Hepatocyte (in vitro differentiated cells): ENCODE results near the gene SLC39A12. TPM values are rescaled to one million over a fixed set of nuclear protein-coding genes. Genes with fewer than 3 reads are reported as not detected.

Source experiments
- DNase-seq: peaks from one replicate; pipeline ENCODE4 v3.0.0-alpha.2; 2016; ENCODE audit warnings: low spot score
- H2AFZ ChIP-seq: fragments of 200-600 bp; sonication (generic); 2 replicates; pipeline ENCODE4 v1.6.0; 2016; ENCODE audit warnings: antibody characterized with exemption, mild to moderate bottlenecking
- H3K27ac ChIP-seq: fragments of 200-600 bp; sonication (generic); 2 replicates; pipeline ENCODE4 v1.5.1; 2016; ENCODE audit warnings: mild to moderate bottlenecking
- H3K27me3 ChIP-seq: fragments of 200-600 bp; sonication (generic); 2 replicates; pipeline ENCODE4 v1.6.1; 2016
- H3K36me3 ChIP-seq: fragments of 200-600 bp; sonication (generic); replicated peaks from 2 replicates; pipeline ENCODE4 v1.5.1; 2016; ENCODE audit warnings: low read depth; ENCODE audit not compliant: insufficient read depth
- H3K4me1 ChIP-seq: fragments of 200-600 bp; sonication (generic); 2 replicates; pipeline ENCODE4 v1.5.1; 2016; ENCODE audit warnings: mild to moderate bottlenecking, moderate library complexity; ENCODE audit not compliant: insufficient read depth
- H3K4me2 ChIP-seq: fragments of 200-600 bp; sonication (generic); 2 replicates; pipeline ENCODE4 v1.6.0; 2016
- H3K4me3 ChIP-seq: fragments of 200-600 bp; sonication (generic); 2 replicates; pipeline ENCODE4 v1.5.1; 2016; ENCODE audit warnings: mild to moderate bottlenecking
- H3K79me2 ChIP-seq: fragments of 200-600 bp; sonication (generic); 2 replicates; pipeline ENCODE4 v1.6.0; 2017; ENCODE audit warnings: mild to moderate bottlenecking
- H3K9me2 ChIP-seq: fragments of 200-600 bp; sonication (generic); replicated peaks from 2 replicates; pipeline ENCODE4 v1.6.0; 2017; ENCODE audit warnings: mild to moderate bottlenecking; ENCODE audit not compliant: insufficient read depth
- H3K9me3 ChIP-seq: fragments of 200-600 bp; sonication (generic); 2 replicates; pipeline ENCODE4 v1.5.1; 2016; ENCODE audit warnings: low read depth, mild to moderate bottlenecking
- H4K20me1 ChIP-seq: fragments of 200-600 bp; sonication (generic); 2 replicates; pipeline ENCODE4 v1.6.0; 2016; ENCODE audit warnings: mild to moderate bottlenecking; ENCODE audit not compliant: insufficient read depth, poor library complexity, severe bottlenecking
- CTCF ChIP-seq: fragments of 200-600 bp; sonication (generic); IDR thresholded peaks from 2 replicates; pipeline ENCODE4 v1.5.1; 2016; ENCODE audit warnings: antibody characterized with exemption, mild to moderate bottlenecking; ENCODE audit not compliant: poor library complexity
- EZH2 ChIP-seq: fragments of 200-600 bp; sonication (generic); IDR thresholded peaks from 2 replicates; pipeline ENCODE4 v1.6.1; 2016; ENCODE audit warnings: antibody characterized with exemption, mild to moderate bottlenecking, borderline replicate concordance
- EZH2phosphoT487 ChIP-seq: fragments of 200-600 bp; sonication (generic); IDR thresholded peaks from one replicate; pipeline ENCODE4 v1.6.1; 2018; ENCODE audit warnings: antibody characterized with exemption, mild to moderate bottlenecking, low read depth, moderate library complexity; ENCODE audit not compliant: unreplicated experiment, severe bottlenecking
- WGBS: methylation state at CpG from one replicate; pipeline ENCODE4 v1.1.6; 2016; ENCODE audit warnings: low lambda C conversion rate; ENCODE audit errors: missing lambda C conversion rate; 5-methylcytosine and 5-hydroxymethylcytosine counted together
- polyA plus RNA-seq: library from polyadenylated mRNA; unstranded; fragments of >200 nt; fragmentation: Nextera tagmentation; extraction: Ambion mirVana; gene quantifications from 2 replicates; pipeline ENCODE4 v1.2.1, GENCODE V29; 2016
- total RNA-seq: library from RNA; depleted of rRNA; stranded (reverse); fragments of >200 nt; gene quantifications from 2 replicates; pipeline ENCODE4 v1.2.3, GENCODE V29; 2014

The SLC39A12 gene
- total and polyA plus RNA-seq, 2 experiments from 2014 or later, result not detected

GRCh38 chr10:18075881-18076280, 124.2 kb downstream of the SLC39A12 start:
- no peak overlapping the region for H3K4me3 ChIP-seq
- no peaks in the 10 kb centered on the region for H4K20me1 ChIP-seq
- 81% methylated on average over 3 of the region's 3 CpGs for WGBS
- no peak overlapping the region for H2AFZ ChIP-seq
- DNase-seq, result no peak
- H3K79me2 ChIP-seq, result no peaks in the 10 kb centered on the region
- TF ChIP-seq EZH2phosphoT487 (no peak), CTCF (no peak), EZH2 (no peak)
- H3K4me1 ChIP-seq, result no peaks in the 10 kb centered on the region
- peaks cover 8% of the 10 kb centered on the region for H3K27me3 ChIP-seq
- no peak overlapping the region for H3K27ac ChIP-seq
- no peaks in the 10 kb centered on the region for H3K9me3 ChIP-seq
- no peak overlapping the region for H3K4me2 ChIP-seq
- H3K9me2 ChIP-seq, result no peaks in the 10 kb centered on the region
- no peaks in the 10 kb centered on the region for H3K36me3 ChIP-seq

GRCh38 chr10:18079665-18080295, 128.1 kb downstream of the SLC39A12 start:
- Histone ChIP-seq H3K4me1 (no peaks in the 10 kb centered on the region), H3K4me3 (no peak overlapping the region), H3K27me3 (peaks cover 22% of the 10 kb centered on the region), H3K9me3 (no peaks in the 10 kb centered on the region), H3K9me2 (no peaks in the 10 kb centered on the region), H3K36me3 (no peaks in the 10 kb centered on the region), H3K4me2 (no peak overlapping the region), H4K20me1 (no peaks in the 10 kb centered on the region), H2AFZ (no peak overlapping the region), H3K27ac (no peak overlapping the region), H3K79me2 (no peaks in the 10 kb centered on the region)
- TF ChIP-seq EZH2 (no peak), EZH2phosphoT487 (no peak), CTCF (no peak)
- 50% methylated on average over 1 of the region's 1 CpG for WGBS
- no peak for DNase-seq

- no peak overlapping the region for H3K27ac ChIP-seq
- no peak overlapping the region for H3K4me3 ChIP-seq
- TF ChIP-seq EZH2phosphoT487, result no peak
- no peak for TF ChIP-seq EZH2
- no peak for TF ChIP-seq CTCF
- no peak for DNase-seq
- H3K9me3 ChIP-seq, result no peaks in the 10 kb centered on the region
- H3K4me1 ChIP-seq, result no peaks in the 10 kb centered on the region
- no peaks in the 10 kb centered on the region for H3K79me2 ChIP-seq
- 84% methylated on average over 8 of the region's 8 CpGs for WGBS
- no peak overlapping the region for H2AFZ ChIP-seq
- no peaks in the 10 kb centered on the region for H3K9me2 ChIP-seq
- H3K27me3 ChIP-seq, result peaks cover 16% of the 10 kb centered on the region
- no peaks in the 10 kb centered on the region for H4K20me1 ChIP-seq
- H3K4me2 ChIP-seq, result no peak overlapping the region
- H3K36me3 ChIP-seq, result no peaks in the 10 kb centered on the region
These were observed 130.7 kb downstream of the SLC39A12 start for GRCh38 chr10:18082381-18082780.

- Histone ChIP-seq H3K27ac (no peak overlapping the region), H3K9me3 (no peaks in the 10 kb centered on the region), H3K4me1 (no peaks in the 10 kb centered on the region), H4K20me1 (no peaks in the 10 kb centered on the region), H3K36me3 (no peaks in the 10 kb centered on the region), H3K27me3 (peaks cover 16% of the 10 kb centered on the region), H3K79me2 (no peaks in the 10 kb centered on the region), H3K4me3 (no peak overlapping the region), H3K4me2 (no peak overlapping the region), H2AFZ (no peak overlapping the region), H3K9me2 (no peaks in the 10 kb centered on the region)
- DNase-seq, result no peak
- TF ChIP-seq EZH2 (no peak), CTCF (no peak), EZH2phosphoT487 (no peak)
- WGBS, result 88% methylated on average over 4 of the region's 4 CpGs
These were observed 134.1 kb downstream of the SLC39A12 start for GRCh38 chr10:18085855-18086254.
